Psoas muscle (tissue), 8 donors: ENCODE measurements around the gene SLC16A3. TPM values are rescaled to one million over a fixed set of nuclear protein-coding genes. Genes with fewer than 3 reads are reported as not detected.

Source experiments
- ATAC-seq, 4 donors: fragments of 200-7000 bp; cut with Tn5 transposase; one replicate each; pipeline ENCODE4 v1.9.1; 2020; ENCODE audit warnings: moderate library complexity in 3 of 4, mild to moderate bottlenecking in 2 of 4
- DNase-seq, 2 donors: peaks; one replicate each; pipeline ENCODE4 v3.0.0-alpha.2; 2020
- H3K27ac ChIP-seq: fragments of 200-600 bp; one replicate; pipeline ENCODE4 v1.8.0; 2022
- H3K27me3 ChIP-seq, 3 donors: fragments of 200-600 bp in 1 of 3; one replicate each; pipeline versions ENCODE4 v1.6.1 to v1.8.0; 2013 to 2022; ENCODE audit warnings: low read length in 2 of 3, mild to moderate bottlenecking in 2 of 3, moderate library complexity in 1 of 3; ENCODE audit not compliant: insufficient read depth in 3 of 3
- H3K36me3 ChIP-seq, 2 donors: fragments of 200-600 bp in 1 of 2; one replicate each; pipeline versions ENCODE4 v1.6.1 to v1.8.0; 2013 to 2022; ENCODE audit warnings: low read depth in 1 of 2, mild to moderate bottlenecking in 1 of 2, moderate library complexity in 1 of 2; ENCODE audit not compliant: insufficient read depth in 1 of 2
- H3K4me1 ChIP-seq: fragments of 200-600 bp; one replicate; pipeline ENCODE4 v1.8.0; 2022
- H3K4me3 ChIP-seq: fragments of 200-600 bp; one replicate; pipeline ENCODE4 v1.8.0; 2022; ENCODE audit warnings: mild to moderate bottlenecking
- H3K9me3 ChIP-seq: fragments of 200-600 bp; one replicate; pipeline ENCODE4 v1.8.0; 2022
- CTCF ChIP-seq: fragments of 200-600 bp; IDR thresholded peaks from one replicate; pipeline ENCODE4 v1.8.0; 2022; ENCODE audit warnings: antibody characterized with exemption
- WGBS, 3 donors: extraction: QIAGEN DNeasy Blood & Tissue Kit; methylation state at CpG; one replicate each; pipeline versions ENCODE4 v1.1.6 to v1.1.7; 2013; 5-methylcytosine and 5-hydroxymethylcytosine counted together
- intact Hi-C, 2 donors: fragments of 100-400 bp; cut with DNase I; formaldehyde crosslinking; loops; one replicate each; pipeline versions ENCODE4 v1.11.0 to v1.14.2; 2022
- polyA plus RNA-seq, 3 donors: library from polyadenylated mRNA; stranded (reverse); fragments of 200-250 nt; gene quantifications; one replicate each; pipeline ENCODE4 v1.2.3, GENCODE V29; 2013
- total RNA-seq, 4 donors: library from RNA; stranded (reverse); fragmentation: NEBNext Ultra II Directional in 2 of 4; extraction: Animal tissue kit (Norgen Biotek cat#: 25700) in 2 of 4; gene quantifications; one replicate each; pipeline versions ENCODE4 v1.2.1 to v1.2.4, GENCODE V29; 2021 to 2023
- donor health status: healthy with polysubstance abuse.
- donor health status: DM: no; HTN: no; CAD: no; lungs with moderate emphysema.
- donor health status: Bipolar disorder and iron deficiency.
- donor health status: healthy.
- donor health status: DM: yes; HTN: yes; CAD: no.
- donor health status: DM: no; HTN: no; CAD: no.
- donor health status: DM: no; HTN: no; CAD: no.
- donor health status: DM: yes; HTN: yes; CAD: no.

Gene SLC16A3
- total and polyA plus RNA-seq, 7 donors, result 18.6 to 263 (median 118) TPM

- Histone ChIP-seq H3K4me1 (peaks cover 30% of the 10 kb centered on the region), H3K9me3 (no peaks in the 10 kb centered on the region), H3K36me3 (no peaks in the 10 kb centered on the region), H3K27me3 (no peaks in the 10 kb centered on the region), H3K27ac (peak overlapping the region; percentile 77), H3K4me3 (peak overlapping the region; percentile 48)
- peak in 1 of 2 donors; percentile 47 for DNase-seq
- no peak for ATAC-seq
- TF ChIP-seq CTCF, result no peak
- intact Hi-C loops, result no loop called here
- 82 to 86% (median 85%) methylated on average over 15 of the region's 15 CpGs for WGBS, 3 donors
Observed at GRCh38 chr17:82226146-82226808, 2.6 kb upstream of the SLC16A3 start.

GRCh38 chr17:82226809-82227628 is 1.8 kb upstream of the SLC16A3 start:
- H3K27me3 ChIP-seq, result no peaks in the 10 kb centered on the region
- intact Hi-C loops, result no loop called here
- peak overlapping the region; percentile 77 for H3K27ac ChIP-seq
- no peaks in the 10 kb centered on the region for H3K36me3 ChIP-seq
- DNase-seq (peak in 1 of 2 donors; percentile 49), ATAC-seq (no peak)
- no peak for TF ChIP-seq CTCF
- 79 to 82% (median 82%) methylated on average over 16 of the region's 16 CpGs for WGBS, 3 donors
- H3K4me3 ChIP-seq, result no peak overlapping the region
- H3K4me1 ChIP-seq, result peaks cover 35% of the 10 kb centered on the region
- H3K9me3 ChIP-seq, result no peaks in the 10 kb centered on the region

- TF ChIP-seq CTCF, result no peak
- peak in 1 of 2 donors; percentile 43 for DNase-seq
- 78 to 85% (median 80%) methylated on average over 15 to 18 of the region's 18 CpGs for WGBS, 3 donors
- H3K36me3 ChIP-seq, result no peaks in the 10 kb centered on the region
- peaks cover 43% of the 10 kb centered on the region for H3K4me1 ChIP-seq
- H3K4me3 ChIP-seq, result peak overlapping the region; percentile 75
- no peaks in the 10 kb centered on the region for H3K9me3 ChIP-seq
- ATAC-seq, result no peak
- intact Hi-C loops, result no loop called here
- H3K27me3 ChIP-seq, result no peaks in the 10 kb centered on the region
- H3K27ac ChIP-seq, result peak overlapping the region; percentile 77
Observed at GRCh38 chr17:82227629-82228277, 1.1 kb upstream of the SLC16A3 start.

GRCh38 chr17:82228278-82228841 is 482 bp upstream of the SLC16A3 start:
- H3K9me3 ChIP-seq, result no peaks in the 10 kb centered on the region
- intact Hi-C loops, result no loop called here
- WGBS, 3 donors, result 33 to 35% (median 34%) methylated on average over 35 to 62 of the region's 63 CpGs
- peak overlapping the region; percentile 75 for H3K4me3 ChIP-seq
- H3K36me3 ChIP-seq, result no peaks in the 10 kb centered on the region
- DNase-seq (peak; percentile 54 to 74), ATAC-seq (no peak)
- H3K4me1 ChIP-seq, result peaks cover 49% of the 10 kb centered on the region
- H3K27ac ChIP-seq, result peak overlapping the region; percentile 77
- TF ChIP-seq CTCF, result no peak
- H3K27me3 ChIP-seq, result no peaks in the 10 kb centered on the region
